ENCODE results near the gene ARL5C.
"Not testable (repeated sequence)": the region's sequence is repeated elsewhere in the genome, so short reads cannot be mapped to it uniquely, and the experiment has no call there.

The ARL5C gene

DNA sequence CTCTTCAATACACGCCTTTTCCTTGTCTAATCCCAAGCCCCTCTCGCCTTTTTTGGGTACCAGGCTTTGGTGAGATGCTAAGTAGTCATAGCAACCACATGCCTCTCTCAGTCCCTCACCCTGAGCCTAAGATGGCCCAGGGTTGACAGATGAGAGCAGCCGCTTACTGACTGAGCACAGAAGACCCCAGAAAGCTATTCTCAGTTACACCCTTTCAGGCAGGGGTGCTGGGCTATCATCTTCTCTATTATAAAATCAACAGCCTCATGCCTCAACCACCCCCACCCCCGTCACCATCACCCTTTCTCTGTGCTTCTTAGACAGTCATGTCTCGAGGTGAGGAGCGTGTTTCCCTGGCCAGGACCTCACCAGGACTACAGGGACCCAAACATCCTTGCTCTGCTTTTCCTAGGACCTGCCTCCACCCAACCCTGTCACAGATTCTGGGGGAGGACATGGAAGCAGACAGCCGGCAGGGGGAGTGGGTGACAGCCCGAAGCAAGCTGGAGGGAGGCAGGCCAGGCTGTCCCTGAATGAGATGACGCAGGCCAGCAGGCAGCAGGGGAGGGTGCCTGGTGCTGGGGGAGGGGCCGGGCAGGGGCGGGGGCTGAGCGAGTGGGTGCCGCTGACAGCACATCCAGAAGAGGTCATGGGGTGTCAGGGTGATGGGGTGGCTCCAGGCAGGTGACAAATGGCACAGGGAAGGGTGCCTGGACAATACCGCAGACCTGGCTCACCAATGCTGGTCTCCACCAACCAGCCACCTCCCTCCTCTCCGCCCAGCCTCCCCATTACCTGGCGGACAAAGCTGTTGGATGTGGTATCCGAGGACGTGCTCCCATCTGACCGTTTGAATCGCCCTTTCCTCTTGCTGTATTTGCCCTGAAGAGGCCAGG is 28.4 kb upstream of the ARL5C start:
- no peak for DNase-seq

DNA sequence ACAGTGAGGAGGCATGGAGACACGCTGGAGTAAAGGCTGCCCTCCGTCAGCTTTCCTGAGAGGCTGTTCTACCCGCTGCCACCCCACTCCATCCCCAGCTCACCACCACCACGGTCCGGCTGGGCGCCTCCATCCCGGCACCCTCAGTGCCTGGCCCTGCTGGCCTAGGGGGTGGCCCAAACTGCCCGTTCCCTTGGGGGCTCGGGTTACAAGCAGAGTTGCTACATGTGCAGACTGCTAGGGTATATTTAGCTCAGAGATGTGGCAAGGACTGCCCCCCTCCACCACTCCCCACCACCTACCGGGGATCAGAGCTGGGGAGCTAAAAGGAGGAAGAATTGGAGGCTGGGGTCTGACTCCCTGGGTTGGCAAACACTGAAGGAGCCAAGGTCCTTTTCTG is 27.4 kb upstream of the ARL5C start:
- no peak for DNase-seq

DNA sequence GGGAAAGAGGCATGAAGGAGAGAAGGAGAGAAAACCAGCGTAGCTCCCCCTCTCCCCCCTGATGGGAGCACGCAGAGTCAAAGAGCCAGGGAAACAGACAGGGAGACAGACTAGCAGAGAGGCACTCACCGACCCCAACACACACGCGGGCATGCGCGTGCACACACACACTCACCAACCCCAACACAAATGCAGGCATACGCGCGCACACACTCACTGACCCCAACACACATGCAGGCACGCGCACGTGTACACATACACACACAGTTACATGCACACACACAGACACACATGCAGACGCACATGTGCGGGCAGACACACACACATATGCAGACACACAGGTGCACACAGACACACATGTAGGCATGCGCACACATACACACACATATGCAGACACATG is 26.9 kb upstream of the ARL5C start:
- no peak for DNase-seq

DNA sequence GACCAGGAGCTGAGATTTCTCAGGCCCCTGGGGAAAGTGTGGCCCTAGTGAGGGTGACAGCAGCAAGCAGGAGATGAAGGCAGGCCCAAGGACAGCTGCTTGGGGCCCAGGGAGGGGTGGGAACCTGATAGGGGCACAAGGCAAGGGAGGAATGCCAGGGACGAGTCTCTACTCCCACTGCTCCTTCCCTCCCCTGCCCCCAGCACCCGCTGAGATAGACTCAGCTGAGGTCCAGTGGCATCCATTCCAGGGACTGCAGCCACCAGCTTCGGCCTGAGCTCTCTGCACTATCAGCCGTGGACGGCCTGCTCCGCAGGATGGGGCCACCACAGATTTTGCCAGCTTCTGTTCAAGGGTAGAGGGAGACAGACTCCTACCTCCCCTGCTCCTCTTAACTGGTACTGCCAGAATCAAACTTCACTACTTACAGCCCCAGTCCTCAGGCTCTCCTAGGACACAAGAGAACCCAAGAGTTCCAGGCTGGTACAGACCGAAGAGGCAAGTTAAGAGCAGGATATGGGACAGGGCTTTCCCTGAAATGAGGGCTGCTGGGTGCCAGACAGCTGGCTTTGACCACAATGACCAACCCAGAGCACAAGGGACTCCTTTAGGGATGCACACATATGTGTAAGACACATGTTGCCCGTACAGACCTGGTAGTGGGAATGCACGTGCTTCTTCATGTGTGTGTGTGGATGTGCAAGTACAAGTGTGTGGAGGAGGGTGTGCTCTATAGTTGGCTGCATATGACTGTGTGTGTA is 26.0 kb upstream of the ARL5C start:
- no peak for DNase-seq

DNA sequence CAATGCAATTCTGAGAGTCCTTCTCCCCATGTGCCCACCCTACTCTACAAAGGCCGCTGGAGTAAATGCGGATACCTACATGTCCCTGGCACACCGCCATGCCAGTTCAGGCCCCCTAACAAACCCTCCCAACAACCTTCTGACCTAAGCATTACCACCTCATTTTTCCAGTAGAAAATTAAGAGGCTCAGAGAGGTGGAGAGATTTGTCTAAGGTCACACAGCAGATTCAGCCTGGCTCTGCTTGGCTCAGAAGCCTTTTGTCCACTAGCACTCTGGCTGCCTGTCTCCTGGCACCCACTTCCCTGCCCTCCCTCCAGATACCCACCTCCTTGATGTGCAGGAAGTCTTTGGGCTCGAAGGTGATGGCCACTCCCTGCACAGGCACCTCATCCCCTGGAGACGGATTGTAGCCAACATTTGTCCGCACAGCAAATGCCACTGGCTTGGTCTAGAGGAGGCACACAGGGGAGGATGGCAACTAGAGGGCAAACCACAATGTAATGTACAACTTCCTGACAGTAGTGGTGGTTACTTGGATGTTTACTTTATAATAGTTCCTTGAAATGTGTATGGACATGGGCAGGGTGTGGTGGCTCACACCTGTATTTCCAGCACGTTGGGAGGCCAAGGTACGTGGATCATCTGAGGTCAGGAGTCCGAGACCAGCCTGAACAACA is 21.3 kb upstream of the ARL5C start:
- no peak for DNase-seq

DNA sequence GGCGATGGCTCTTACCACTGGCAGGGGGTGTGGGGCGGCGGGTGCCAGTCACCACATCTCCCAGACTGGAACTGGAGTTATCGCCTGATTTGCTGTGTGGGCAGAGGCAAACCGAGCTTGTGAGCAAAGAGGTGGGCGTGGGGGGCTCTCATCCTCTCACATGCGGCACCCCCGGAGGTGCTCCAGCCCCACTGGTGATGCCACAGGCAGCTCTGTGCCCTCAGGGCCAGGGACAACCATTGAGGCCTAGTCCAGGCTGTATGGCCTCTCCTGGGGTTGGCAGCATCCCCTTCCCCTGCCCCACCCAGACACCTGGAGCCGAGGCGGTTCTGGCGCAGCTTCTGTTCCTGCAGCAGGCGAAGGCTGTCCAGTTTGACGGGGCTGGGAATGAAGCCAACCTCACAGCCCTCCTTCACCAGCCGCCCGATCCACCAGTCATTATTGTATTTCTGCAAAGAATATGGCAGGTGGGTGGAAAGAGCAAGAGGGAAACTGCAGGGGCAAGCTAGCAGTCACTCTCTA is 20.6 kb upstream of the ARL5C start:
- DNase-seq: no peak

DNA sequence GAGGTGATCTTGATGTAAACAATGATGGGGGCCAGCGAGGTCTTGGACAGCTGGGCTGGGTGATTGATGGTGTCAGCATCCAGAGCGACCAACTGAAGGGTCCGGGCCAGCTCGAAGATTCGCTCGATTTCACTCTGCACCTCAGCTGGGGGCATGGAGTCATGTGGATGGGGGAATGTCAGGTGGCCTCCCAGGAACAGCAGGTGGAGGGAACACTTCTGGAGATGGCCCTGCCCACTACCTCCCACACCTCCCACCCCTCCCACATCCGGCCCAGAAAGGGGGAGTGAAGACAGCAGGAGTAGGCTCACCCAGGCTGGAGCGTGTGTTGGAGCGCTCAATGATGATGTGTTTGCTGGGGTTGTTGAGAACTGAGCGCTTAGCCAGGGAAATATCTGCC is 17.8 kb upstream of the ARL5C start:
- no peak for DNase-seq

DNA sequence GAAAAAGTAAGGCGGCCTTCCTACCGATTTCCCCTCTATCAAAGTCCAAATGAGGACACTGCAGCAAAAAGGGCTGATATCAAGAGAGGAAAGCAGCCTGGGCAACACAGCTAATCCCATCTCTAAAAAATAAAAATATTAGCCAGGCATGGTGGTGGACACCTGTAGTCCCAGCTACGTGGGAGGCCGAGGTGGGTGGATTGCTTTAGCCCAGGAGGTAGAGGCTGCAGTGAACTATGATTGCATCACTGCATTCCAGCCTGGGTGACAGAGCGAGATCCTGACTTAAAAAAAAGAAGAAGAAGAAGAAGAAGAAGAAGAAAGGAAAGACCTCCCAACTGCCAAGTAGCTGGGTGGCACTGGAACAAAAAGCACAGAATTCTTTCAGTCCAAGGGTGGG is 17.1 kb upstream of the ARL5C start:
- DNase-seq: no peak

DNA sequence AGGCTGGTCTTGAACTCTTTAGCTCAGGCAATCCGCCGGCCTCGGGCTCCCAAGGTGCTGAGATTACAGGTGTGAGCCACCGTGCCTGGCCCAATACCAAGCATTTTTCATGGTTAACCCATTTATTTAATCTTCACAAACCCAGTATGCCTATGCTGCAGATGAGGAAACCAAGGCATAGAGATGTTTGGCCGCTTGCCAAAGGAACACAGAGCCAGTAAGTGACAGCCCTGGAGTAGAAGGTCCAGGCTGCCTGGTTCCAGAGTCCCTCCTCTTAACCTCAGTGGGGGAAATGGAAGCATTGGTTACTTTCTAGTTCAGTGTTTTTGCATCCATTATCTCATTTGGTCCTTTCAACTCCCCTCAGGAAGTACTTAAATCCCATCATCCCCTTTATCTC is 15.3 kb upstream of the ARL5C start:
- DNase-seq: no peak

DNA sequence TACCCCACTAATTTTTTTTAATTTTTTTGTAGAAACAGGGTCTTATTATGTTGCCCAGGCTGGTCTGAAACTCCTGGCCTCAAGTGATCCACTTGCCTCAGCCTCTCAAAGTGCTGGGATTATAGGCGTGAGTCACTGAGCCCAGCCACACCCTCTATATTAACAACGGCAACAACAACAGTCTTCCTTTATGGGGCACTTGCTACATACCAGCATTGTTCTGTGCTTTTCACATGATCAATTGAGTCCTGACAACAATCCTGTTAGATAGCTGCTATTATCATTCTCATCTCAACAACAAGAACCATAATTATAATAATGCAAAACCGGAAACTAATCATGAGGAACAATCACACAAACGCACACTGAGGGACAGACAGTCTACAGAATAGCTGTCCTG is 12.6 kb upstream of the ARL5C start:
- no peak for DNase-seq

DNA sequence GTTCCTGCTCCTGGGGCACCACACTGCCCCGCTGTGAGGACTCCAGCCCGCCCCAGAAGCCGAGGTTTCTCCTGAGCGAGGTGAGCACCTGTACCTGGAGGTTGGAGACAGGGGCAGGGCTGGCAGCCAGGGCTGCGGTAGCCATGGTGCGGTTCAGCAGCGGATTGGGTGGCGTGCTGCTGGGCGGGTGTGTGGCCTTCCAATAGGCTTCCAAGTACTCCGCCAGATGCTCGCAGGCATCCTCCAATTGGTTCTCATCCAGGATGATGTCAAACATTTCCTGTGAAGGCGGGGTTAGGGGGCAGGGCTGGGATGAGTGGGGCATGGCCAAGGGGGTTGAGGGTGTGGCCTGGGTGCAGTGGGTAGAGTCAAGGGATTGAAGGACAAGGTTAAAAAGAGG is 11.3 kb upstream of the ARL5C start:
- no peak for DNase-seq

DNA sequence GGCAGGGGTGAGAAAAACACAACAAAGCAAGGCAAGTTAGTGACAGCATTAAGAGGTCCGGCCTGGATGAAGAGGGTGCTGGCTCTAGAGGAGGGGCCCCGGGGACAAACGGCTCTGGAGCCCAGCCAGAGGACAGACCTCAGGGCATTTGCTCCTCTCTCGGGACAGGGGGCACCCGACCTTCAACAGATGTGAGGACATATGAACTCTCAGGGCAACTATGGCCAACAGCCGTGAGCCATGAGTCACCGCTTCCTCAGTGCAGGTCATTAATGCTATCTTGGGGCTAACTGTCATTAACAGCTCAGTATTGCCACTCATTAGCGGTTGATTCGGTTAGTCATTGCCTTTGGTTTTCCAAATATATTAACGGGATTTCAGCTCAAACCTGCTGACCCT is 9.7 kb upstream of the ARL5C start:
- no peak for DNase-seq

DNA sequence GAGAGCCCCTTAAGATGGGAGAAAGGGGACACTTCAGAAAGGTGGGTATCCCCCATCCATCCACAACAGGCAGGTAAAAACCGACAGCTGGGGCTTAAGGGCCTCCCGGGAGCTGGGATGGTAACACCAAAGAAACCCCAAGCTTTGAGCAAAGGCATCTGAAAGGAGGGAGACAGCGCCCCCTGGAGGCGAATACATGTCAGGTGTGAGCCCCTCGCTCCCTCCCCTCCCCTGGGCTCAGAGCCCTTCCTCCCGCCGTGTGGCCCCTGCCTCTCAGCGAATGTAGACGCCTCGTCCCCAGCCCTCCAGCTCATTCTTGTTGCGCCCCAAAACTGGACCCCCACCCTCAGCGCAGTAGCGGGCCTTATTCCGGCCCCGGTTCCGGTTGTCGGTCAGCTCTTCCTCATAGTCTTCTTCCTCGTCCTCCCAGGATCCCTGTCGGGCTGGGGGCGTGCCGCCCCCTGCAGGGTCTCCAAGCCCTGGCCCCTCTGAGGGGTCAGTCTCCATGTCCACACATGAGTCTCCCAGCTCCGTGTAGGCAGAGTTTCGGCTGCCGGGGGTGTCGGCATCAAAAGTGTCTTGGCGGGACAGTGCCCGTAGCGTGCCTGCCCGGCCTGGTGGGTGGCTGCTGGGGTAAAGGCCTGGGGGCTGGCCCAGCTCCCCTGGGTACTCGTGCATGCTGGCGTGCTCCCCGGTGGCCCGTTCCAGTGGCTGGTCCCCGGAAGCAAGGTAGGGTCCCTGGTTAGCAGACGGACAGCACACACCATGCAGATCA is 9.1 kb upstream of the ARL5C start:
- DNase-seq: peak; percentile 81

DNA sequence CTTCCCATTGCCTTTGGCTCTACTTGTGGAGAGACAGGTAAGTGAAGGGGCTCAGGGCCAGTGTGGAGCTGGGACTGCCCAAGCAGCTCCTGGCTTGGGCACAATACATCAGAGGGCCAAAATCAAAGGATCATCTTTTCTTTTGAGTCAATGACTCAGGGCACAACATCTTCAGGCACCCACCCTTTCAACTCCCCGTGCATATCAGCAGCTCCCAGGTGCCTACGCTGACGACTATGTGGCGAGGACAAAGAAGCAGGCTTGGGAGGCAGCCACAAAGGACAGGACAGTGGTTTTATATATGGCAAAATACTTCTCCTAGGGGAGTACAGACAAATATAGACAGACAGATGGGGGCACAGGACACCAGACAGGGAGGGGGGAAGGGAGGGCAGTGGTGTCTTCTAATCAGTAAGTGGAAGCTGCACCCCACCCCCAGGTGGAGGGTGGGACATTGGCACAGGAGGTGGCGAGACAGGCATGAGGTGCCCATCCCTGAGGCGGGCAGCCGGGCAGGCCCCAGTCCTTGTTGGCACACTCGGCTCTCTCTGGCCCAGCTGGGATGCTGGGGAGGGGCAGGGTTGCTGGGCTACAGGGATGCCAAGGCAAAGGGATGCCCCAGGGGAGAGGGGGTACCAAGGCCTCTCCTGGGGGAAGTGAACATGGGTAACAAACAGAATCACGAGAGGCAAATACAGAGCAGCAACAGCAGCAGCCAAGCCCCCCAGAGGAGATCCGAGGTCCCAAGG is 7.7 kb upstream of the ARL5C start:
- no peak for DNase-seq

DNA sequence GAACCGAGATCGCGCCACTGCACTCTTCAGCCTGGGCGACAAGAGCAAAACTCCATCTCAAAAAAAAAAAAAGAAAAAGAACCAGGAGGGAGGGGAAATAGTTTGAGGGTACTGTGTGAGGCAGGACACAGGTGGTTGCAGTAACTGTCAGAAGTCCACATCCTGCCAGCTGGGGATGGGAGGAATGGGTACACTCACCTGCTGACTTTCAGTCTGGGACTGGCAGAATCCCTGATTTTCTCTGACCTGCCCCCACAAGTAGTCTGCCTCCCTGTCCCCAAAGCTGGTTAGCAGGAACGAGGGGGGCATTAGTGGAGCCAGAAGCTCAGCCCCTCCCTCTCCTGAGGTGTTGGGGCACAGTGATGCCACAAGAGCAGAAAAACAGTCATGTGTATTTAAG is 7.1 kb upstream of the ARL5C start:
- DNase-seq: no peak

DNA sequence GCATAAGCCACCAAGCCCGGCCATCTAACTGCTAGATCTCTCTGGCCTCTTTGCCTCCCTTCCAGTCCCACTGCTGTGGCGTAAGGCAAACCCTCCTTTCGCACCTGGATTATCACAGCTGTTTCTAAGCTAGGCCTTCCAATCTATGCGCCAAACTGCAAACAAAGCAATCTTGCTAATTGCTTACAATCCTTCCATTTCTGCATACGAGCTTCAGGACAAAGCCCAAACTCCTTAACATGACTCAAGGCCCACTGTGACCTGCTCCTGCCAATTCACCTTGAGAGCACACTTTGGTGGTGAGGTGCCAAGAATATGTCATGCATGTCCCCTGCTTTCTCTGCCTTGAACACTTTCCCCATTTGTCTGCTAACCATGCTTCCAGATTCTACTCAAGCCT is 6.0 kb upstream of the ARL5C start:
- DNase-seq: no peak

DNA sequence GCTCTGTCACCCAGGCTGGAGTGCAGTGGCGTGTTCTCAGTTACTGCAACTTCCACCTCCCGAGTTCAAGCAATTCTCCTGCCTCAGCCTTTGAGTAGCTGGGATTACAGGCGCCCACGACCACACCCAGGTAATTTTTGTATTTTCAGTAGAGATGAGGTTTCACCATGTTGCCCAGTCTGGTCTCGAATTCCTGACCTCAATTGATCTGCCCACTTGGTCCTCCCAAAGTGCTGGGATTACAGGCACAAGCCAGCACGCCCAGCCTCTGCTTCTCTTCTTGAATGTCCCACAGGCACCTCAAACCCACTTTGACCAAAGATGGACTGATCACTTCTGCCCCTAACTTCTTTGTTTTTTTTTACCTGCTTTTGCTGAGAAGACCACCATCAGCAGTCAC is 4.6 kb upstream of the ARL5C start:
- DNase-seq: no peak

DNA sequence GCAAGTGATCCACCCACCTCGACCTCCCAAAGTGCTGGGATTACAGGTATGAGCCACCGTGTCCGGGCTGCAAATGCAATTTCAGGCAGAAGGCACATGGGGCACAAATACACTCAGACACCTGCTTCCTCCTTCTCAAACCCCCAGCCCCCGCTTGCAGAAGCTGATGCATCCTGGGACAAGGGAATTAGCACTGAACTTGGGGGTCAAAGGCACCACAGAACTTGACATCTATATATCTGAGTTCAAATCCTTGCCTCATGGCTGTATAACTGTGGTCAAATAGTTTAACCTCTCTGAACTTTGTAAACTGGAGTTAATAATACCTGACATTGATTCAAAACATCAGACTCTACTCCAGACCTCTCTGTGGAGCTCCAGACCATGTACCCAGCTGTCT is 4.1 kb upstream of the ARL5C start:
- no peak for DNase-seq

DNA sequence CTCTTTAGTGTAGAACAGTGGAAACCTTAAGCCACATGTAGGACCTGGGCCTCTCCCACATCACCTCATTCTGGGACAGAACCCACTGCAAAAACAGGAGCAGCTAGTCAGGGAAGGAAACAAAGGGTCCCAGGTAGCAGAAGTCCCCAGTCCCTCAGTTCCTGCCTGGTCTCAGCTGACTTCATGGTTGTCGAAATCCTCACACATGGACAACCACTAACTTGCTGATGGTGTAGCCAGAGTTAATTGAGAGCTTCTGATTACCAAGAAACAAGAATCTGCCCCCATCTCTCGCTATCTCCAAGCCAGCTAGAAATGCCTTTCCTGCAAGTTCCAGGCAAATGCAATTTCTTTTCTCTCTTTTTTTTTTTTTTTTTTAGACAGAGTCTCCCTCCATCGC is 3.6 kb upstream of the ARL5C start:
- no peak for DNase-seq

DNA sequence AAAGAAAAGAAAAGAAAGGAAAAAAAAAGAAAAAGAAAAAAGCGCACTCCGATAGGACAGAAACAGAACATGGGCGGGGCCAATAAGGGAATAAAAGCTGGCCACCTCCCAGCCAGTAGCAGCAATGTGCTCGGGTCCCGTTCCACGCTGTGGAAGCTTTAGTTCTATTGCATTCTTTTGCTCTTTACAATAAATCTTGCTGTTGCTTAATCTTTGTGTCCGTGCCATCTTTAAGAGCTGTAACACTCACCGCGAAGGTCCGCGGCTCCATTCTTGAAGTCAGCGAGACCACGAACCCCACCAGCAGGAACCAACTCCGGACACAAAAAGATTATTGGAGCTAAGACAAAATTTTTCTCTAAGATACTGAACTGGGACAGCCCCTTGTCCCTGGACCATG is 3.1 kb upstream of the ARL5C start:
- no peak for DNase-seq

DNA sequence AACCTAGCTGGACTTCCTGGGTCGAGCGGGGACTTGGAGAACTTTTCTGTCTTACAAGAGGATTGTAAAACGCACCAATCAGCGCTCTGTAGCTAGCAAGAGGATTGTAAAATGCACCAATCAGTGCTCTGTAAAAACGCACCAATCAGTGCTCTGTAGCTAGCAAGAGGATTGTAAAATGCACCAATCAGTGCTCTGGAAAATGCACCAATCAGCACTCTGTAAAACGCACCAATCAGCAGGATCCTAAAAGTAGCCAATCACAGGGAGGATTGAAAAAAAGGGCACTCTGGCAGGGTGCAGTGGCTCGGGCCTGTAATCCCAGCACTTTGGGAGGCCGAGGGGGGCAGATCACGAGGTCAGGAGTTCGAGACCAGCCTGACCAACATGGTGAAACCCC is 2.5 kb upstream of the ARL5C start:
- DNase-seq: not testable (repeated sequence)

DNA sequence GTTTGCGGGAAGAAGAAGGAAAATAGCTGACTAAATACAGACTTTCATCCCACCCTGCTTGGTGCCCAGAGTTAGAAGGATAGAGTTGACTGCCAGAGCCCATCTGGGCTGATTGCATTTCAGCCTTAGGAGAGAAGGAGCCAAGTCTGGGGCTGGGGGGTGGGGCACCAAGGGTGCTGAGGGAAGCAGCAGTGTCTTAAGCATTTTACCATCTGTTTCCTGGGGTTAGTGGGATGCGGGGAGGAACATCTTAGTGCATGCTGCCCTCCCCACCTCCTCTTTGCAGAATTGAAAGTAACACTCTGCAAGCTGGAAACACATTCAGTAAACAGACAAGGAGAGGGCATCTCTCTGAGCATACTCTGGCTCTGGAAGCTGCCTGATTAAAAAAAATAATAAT is 1.5 kb upstream of the ARL5C start:
- no peak for DNase-seq
